UCSD-AML1 (cell line): Measurements from ENCODE around the gene PWWP2B.
"Not testable (repeated sequence)": the region's sequence is repeated elsewhere in the genome, so short reads cannot be mapped to it uniquely, and the experiment has no call there.

Source experiments
- DNase-seq: peaks from one replicate; lab custom pipeline; 2025; ENCODE audit not compliant: unreplicated experiment; lab: John Stamatoyannopoulos, UW

Gene PWWP2B

GRCh38 chr10:132430231-132430743 is 33.3 kb downstream of the PWWP2B start:
- no peak for DNase-seq

- DNase-seq = no peak
These were observed 33.9 kb downstream of the PWWP2B start for GRCh38 chr10:132430861-132431271.

- no peak for DNase-seq
These were observed 34.7 kb downstream of the PWWP2B start for GRCh38 chr10:132431537-132432175.

GRCh38 chr10:132432176-132432540 is 35.2 kb downstream of the PWWP2B start:
- DNase-seq = no peak

GRCh38 chr10:132433671-132434340 is 36.8 kb downstream of the PWWP2B start:
- DNase-seq = no peak

GRCh38 chr10:132434405-132435005 is 37.5 kb downstream of the PWWP2B start:
- DNase-seq = peak; percentile 76

- not testable (repeated sequence) for DNase-seq
These were observed 38.3 kb downstream of the PWWP2B start for GRCh38 chr10:132435320-132435719.

- not testable (repeated sequence) for DNase-seq
These were observed 39.1 kb downstream of the PWWP2B start for GRCh38 chr10:132436096-132436495.

- no peak for DNase-seq
These were observed 39.9 kb downstream of the PWWP2B start for GRCh38 chr10:132436861-132437410.

- no peak for DNase-seq
These were observed 40.5 kb downstream of the PWWP2B start for GRCh38 chr10:132437541-132437950.

- DNase-seq = no peak
These were observed 41.4 kb downstream of the PWWP2B start for GRCh38 chr10:132438091-132439024.

GRCh38 chr10:132439025-132439388 is 42.0 kb downstream of the PWWP2B start:
- DNase-seq = no peak

GRCh38 chr10:132439424-132440163 is 42.6 kb downstream of the PWWP2B start:
- DNase-seq = no peak

- DNase-seq = no peak
These were observed 44.0 kb downstream of the PWWP2B start for GRCh38 chr10:132440791-132441565.

- no peak for DNase-seq
These were observed 45.0 kb downstream of the PWWP2B start for GRCh38 chr10:132441818-132442524.

GRCh38 chr10:132442636-132443035 is 45.6 kb downstream of the PWWP2B start:
- no peak for DNase-seq

- peak; percentile 94 for DNase-seq
These were observed 46.6 kb downstream of the PWWP2B start for GRCh38 chr10:132443605-132443982.

GRCh38 chr10:132443983-132444876 is 47.2 kb downstream of the PWWP2B start:
- DNase-seq = peak; percentile 94
